CD4-positive, CD25-positive, alpha-beta regulatory T cell (primary cell): ENCODE data around the gene PCDH15. TPM values are rescaled to one million over a fixed set of nuclear protein-coding genes. Genes with fewer than 3 reads are reported as not detected.

ENCODE experiments used
- ATAC-seq, 2 donors: fragments of 150-1000 bp; cut with Tn5 transposase; one replicate each; pipeline ENCODE4 v1.10.0; 2021; ENCODE audit warnings: low read depth in 2 of 2, moderate number of reproducible peaks in 2 of 2, moderate library complexity in 1 of 2
- DNase-seq, 3 donors: peaks; one replicate each; pipeline versions ENCODE4 v3.0.0 to v3.0.0-alpha.2; 2012 to 2022; ENCODE audit warnings: mixed read lengths in 1 of 3
- H3K27ac ChIP-seq: one replicate; pipeline ENCODE4 v1.7.0; 2013; ENCODE audit warnings: mild to moderate bottlenecking, low read length; ENCODE audit not compliant: insufficient read depth, poor library complexity, severe bottlenecking
- H3K27me3 ChIP-seq: one replicate; pipeline ENCODE4 v1.7.0; 2013; ENCODE audit warnings: low read length; ENCODE audit not compliant: control insufficient read depth, insufficient read depth
- H3K36me3 ChIP-seq: one replicate; pipeline ENCODE4 v1.7.0; 2013; ENCODE audit warnings: mild to moderate bottlenecking, low read length, moderate library complexity; ENCODE audit not compliant: control insufficient read depth, insufficient read depth
- H3K4me1 ChIP-seq: 2 replicates; pipeline ENCODE4 v1.7.0; 2013; ENCODE audit warnings: mild to moderate bottlenecking, low read length; ENCODE audit not compliant: insufficient read depth, control insufficient read depth, poor library complexity, severe bottlenecking
- H3K4me3 ChIP-seq: one replicate; pipeline ENCODE4 v1.7.0; 2013; ENCODE audit warnings: low read depth, mild to moderate bottlenecking, low read length, moderate library complexity
- H3K9me3 ChIP-seq, 2 experiments: 1 replicate in 1 of 2; 2 replicates in 1 of 2; pipeline ENCODE4 v1.7.0; 2013; ENCODE audit warnings: low read length in 2 of 2, mild to moderate bottlenecking in 1 of 2, moderate library complexity in 1 of 2; ENCODE audit not compliant: control insufficient read depth in 2 of 2
- H3K27ac Mint-ChIP-seq, 3 donors: one replicate each; pipeline ENCODE4 v1.8.0; 2020 to 2022; ENCODE audit warnings: mild to moderate bottlenecking in 3 of 3, mixed read lengths in 3 of 3, moderate library complexity in 2 of 3
- H3K27me3 Mint-ChIP-seq: one replicate; pipeline ENCODE4 v1.8.0; 2022; ENCODE audit warnings: mild to moderate bottlenecking, mixed read lengths
- H3K36me3 Mint-ChIP-seq: one replicate; pipeline ENCODE4 v1.8.0; 2020; ENCODE audit warnings: mixed read lengths
- H3K4me1 Mint-ChIP-seq, 4 donors: one replicate each; pipeline ENCODE4 v1.8.0; 2020 to 2022; ENCODE audit warnings: mixed read lengths in 4 of 4, mild to moderate bottlenecking in 1 of 4
- H3K4me3 Mint-ChIP-seq, 4 donors: one replicate each; pipeline ENCODE4 v1.8.0; 2020 to 2022; ENCODE audit warnings: mild to moderate bottlenecking in 4 of 4, mixed read lengths in 4 of 4, moderate library complexity in 3 of 4
- H3K9me3 Mint-ChIP-seq, 7 donors: one replicate each; pipeline ENCODE4 v1.8.0; 2020 to 2022; ENCODE audit warnings: mixed read lengths in 7 of 7, mild to moderate bottlenecking in 3 of 7, moderate library complexity in 2 of 7
- polyA plus RNA-seq, 4 donors: library from polyadenylated mRNA; unstranded; fragments of 300-500 nt; fragmentation: Illumina TruSeq; gene quantifications; one replicate each; pipeline ENCODE4 v1.2.3, GENCODE V29; 2021
- total RNA-seq: library from RNA; stranded (reverse); gene quantifications from one replicate; pipeline ENCODE4 v1.2.3, GENCODE V29; 2022

PCDH15 gene
- total RNA-seq = not detected
- not detected for polyA plus RNA-seq

DNA sequence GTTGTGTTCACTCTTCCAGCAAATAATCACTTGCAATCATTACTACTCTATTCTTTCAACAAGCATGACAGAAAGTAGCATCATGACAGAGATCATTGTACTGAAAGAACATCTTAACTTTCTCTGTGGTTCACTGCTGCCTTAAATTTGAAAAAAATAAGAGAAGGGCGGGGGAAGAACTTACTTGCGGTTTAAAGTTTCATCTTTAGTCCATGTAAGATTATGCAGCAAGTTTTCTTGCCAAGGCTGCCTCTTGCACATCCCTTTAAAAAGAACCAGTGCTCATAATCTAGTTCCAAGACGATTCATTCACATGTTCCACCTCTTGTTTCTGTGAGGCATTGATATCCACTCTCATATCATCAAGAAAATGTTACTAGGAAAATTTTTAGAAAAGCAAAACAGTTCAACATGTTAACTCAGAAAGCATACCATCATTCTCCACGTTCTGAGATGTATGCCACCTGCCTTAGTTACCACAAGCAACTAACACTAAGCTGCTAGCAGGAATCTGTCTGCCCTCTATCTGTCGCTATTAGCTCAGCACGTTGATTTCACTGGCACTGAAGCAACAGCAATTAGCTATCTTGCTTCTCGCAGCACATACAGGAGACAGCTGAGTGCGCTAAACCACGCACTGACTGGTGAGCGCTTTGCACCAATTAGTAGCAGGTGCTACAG is at the start of gene PCDH15:
PCDH15 (minus strand) TSS at position 491 of the 681 bp plus-strand sequence. CDS start 136,969 bp downstream, outside the sequence.
- H3K9me3 Mint-ChIP-seq = peaks cover 3 to 15% (median 5%) of the 10 kb centered on the region in 7 donors
- Histone ChIP-seq H3K9me3 (no peaks in the 10 kb centered on the region), H3K27ac (no peak within 1 kb of the TSS), H3K4me1 (no peaks in the 10 kb centered on the region), H3K36me3 (no peaks in the 10 kb centered on the region), H3K27me3 (no peaks in the 10 kb centered on the region), H3K4me3 (no peak within 1 kb of the TSS)
- H3K4me3 Mint-ChIP-seq = no peak within 1 kb of the TSS
- H3K4me1 Mint-ChIP-seq = no peaks in the 10 kb centered on the region
- no peaks in the 10 kb centered on the region for H3K27me3 Mint-ChIP-seq
- no peak for ATAC-seq
- no peaks in the 10 kb centered on the region for H3K36me3 Mint-ChIP-seq
- DNase-seq = no peak
- no peak within 1 kb of the TSS for H3K27ac Mint-ChIP-seq

DNA sequence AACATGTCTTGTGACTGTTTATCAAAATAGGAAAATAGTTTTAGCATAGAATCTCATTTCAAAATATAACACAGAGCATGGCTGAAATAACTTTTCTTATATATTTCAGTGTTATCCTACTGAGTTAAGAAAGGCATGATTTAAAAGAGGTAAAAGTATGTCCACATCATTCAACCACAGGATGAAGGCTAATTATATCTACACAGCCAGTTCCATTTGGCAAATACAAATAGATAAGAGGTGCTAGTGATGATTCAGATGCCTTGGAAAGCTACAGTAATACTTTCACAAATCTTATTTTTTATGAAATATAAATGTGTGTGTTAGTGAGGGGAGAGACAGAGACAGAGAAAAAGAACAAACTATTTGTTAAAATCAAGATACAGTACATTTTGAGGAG is 42.9 kb upstream of the PCDH15 start:
- no peaks in the 10 kb centered on the region for H3K27me3 ChIP-seq
- Mint-ChIP-seq H3K4me3 (no peak overlapping the region), H3K4me1 (no peaks in the 10 kb centered on the region), H3K27me3 (no peaks in the 10 kb centered on the region), H3K27ac (no peak overlapping the region), H3K36me3 (no peaks in the 10 kb centered on the region), H3K9me3 (peaks cover 1 to 23% (median 5%) of the 10 kb centered on the region in 7 donors)
- H3K36me3 ChIP-seq = no peaks in the 10 kb centered on the region
- DNase-seq = no peak
- peaks cover 0 to 4% of the 10 kb centered on the region in 2 experiments for H3K9me3 ChIP-seq
- no peak for ATAC-seq
- no peak overlapping the region for H3K27ac ChIP-seq
- no peak overlapping the region for H3K4me3 ChIP-seq
- no peaks in the 10 kb centered on the region for H3K4me1 ChIP-seq

DNA sequence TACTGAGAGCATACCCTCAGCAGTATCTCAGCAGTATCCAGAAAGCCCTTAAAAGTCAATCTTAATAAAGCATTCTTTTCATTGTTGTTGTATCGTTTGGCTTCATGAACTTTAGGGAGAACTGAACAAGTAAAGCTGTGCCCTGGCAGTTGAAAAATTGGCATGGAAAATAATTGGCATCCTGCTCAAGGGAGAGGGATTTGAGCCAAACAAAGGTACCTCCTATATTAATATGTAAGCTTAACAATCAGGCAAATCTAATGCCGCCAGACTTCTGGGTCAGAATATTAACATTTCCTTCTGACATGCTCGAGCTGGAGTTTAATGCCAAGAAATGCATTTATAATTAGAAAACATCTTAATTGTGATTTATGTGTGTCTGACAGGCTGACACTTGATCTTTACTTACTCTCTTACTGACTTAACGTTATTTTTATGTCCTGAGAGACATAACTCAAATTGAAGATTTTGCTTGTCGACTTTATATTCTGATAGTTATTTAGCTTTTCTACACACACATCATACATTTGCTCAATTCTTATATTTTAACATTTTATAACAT is 42.1 kb upstream of the PCDH15 start:
- Histone ChIP-seq H3K36me3 (no peaks in the 10 kb centered on the region), H3K4me3 (no peak overlapping the region), H3K27ac (no peak overlapping the region), H3K27me3 (no peaks in the 10 kb centered on the region), H3K9me3 (peaks cover 0 to 4% of the 10 kb centered on the region in 2 experiments), H3K4me1 (no peaks in the 10 kb centered on the region)
- ATAC-seq = no peak
- H3K4me3 Mint-ChIP-seq = no peak overlapping the region
- no peaks in the 10 kb centered on the region for H3K36me3 Mint-ChIP-seq
- no peaks in the 10 kb centered on the region for H3K4me1 Mint-ChIP-seq
- H3K9me3 Mint-ChIP-seq = peaks cover 1 to 28% (median 6%) of the 10 kb centered on the region in 7 donors
- H3K27ac Mint-ChIP-seq = no peak overlapping the region
- H3K27me3 Mint-ChIP-seq = no peaks in the 10 kb centered on the region
- DNase-seq = no peak

DNA sequence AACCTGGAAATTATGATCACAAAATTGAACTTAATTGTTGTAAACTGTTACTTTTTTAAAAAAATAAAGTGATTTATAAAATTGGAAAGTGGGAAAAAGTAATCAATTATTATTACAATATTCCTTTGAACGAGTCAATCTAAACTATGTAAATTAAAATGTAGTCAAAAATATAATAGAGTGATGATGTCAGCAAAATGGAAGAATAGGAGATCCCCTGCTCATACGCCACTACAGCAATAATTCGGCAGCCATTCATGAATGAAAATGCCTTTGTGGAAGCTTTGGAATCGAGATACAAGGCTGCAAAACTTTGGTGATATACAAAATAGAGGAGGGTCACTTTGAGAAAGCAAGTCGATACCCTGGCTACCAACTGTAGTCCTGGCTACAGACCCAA is 36.4 kb upstream of the PCDH15 start:
- Mint-ChIP-seq H3K27me3 (no peaks in the 10 kb centered on the region), H3K27ac (no peak overlapping the region), H3K4me1 (no peaks in the 10 kb centered on the region), H3K4me3 (no peak overlapping the region), H3K36me3 (no peaks in the 10 kb centered on the region), H3K9me3 (peaks cover 1 to 29% (median 8%) of the 10 kb centered on the region in 7 donors)
- Histone ChIP-seq H3K27me3 (no peaks in the 10 kb centered on the region), H3K9me3 (peaks cover 5 to 8% of the 10 kb centered on the region in 2 experiments), H3K4me3 (no peak overlapping the region), H3K36me3 (no peaks in the 10 kb centered on the region), H3K27ac (no peak overlapping the region), H3K4me1 (no peaks in the 10 kb centered on the region)
- ATAC-seq = no peak
- no peak for DNase-seq

DNA sequence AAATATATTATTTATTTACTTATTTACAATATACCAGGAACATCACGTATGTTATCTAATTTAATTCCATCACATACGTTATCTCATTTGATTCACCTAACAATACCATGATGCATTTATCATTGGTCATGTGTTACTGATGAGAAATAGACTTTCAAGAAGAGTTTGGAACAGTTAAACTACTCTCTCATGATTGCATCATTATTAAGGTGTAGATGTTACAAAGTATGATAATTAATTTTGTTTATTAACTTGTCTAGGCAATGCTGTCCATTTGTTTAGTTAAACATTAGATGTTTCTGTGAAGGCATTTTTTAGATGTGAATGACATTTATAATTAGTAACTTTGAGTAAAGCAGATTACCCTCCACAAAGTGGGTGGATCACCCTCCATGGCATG is 32.0 kb upstream of the PCDH15 start:
- no peaks in the 10 kb centered on the region for H3K27me3 ChIP-seq
- no peak overlapping the region for H3K27ac Mint-ChIP-seq
- no peaks in the 10 kb centered on the region for H3K4me1 Mint-ChIP-seq
- no peak for ATAC-seq
- H3K36me3 Mint-ChIP-seq = no peaks in the 10 kb centered on the region
- no peak overlapping the region for H3K4me3 Mint-ChIP-seq
- no peaks in the 10 kb centered on the region for H3K4me1 ChIP-seq
- H3K36me3 ChIP-seq = no peaks in the 10 kb centered on the region
- no peaks in the 10 kb centered on the region for H3K27me3 Mint-ChIP-seq
- no peak overlapping the region for H3K4me3 ChIP-seq
- H3K9me3 ChIP-seq = peaks cover 8 to 10% of the 10 kb centered on the region in 2 experiments
- no peak overlapping the region for H3K27ac ChIP-seq
- DNase-seq = no peak
- peaks cover 0 to 12% (median 6%) of the 10 kb centered on the region in 7 donors for H3K9me3 Mint-ChIP-seq

DNA sequence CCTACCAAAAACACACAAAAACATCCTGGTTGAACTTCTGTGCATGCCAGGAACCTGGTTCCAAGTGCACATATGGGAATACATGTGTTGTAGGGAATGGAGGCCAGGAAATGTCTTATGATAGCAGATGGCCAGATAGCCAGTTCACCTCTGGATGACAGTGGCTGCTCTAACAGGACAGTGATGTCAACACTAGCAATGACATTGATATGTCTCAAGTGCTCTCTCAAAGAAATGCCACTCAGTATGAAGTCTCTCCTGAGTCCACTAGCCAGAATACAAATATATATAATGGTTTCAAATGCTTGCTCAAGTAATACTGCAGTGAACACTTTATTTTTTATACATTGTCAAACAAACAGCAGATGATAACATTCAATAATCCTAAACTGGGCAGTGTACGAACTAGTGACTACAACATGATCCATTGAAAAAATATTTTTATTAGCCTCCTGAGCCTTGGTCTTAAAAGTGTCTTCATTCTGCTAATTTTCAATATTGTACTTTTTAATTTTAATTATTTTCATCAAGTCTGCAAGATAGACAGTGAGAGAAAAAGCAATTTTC is 26.0 kb upstream of the PCDH15 start:
- no peak for ATAC-seq
- H3K27ac ChIP-seq = no peak overlapping the region
- no peaks in the 10 kb centered on the region for H3K4me1 Mint-ChIP-seq
- no peak overlapping the region for H3K4me3 ChIP-seq
- peaks cover 0 to 10% (median 3%) of the 10 kb centered on the region in 7 donors for H3K9me3 Mint-ChIP-seq
- DNase-seq = no peak
- H3K27ac Mint-ChIP-seq = no peak overlapping the region
- no peak overlapping the region for H3K4me3 Mint-ChIP-seq
- H3K27me3 ChIP-seq = no peaks in the 10 kb centered on the region
- H3K36me3 ChIP-seq = no peaks in the 10 kb centered on the region
- no peaks in the 10 kb centered on the region for H3K27me3 Mint-ChIP-seq
- no peaks in the 10 kb centered on the region for H3K36me3 Mint-ChIP-seq
- peaks cover 0 to 6% of the 10 kb centered on the region in 2 experiments for H3K9me3 ChIP-seq
- no peaks in the 10 kb centered on the region for H3K4me1 ChIP-seq

DNA sequence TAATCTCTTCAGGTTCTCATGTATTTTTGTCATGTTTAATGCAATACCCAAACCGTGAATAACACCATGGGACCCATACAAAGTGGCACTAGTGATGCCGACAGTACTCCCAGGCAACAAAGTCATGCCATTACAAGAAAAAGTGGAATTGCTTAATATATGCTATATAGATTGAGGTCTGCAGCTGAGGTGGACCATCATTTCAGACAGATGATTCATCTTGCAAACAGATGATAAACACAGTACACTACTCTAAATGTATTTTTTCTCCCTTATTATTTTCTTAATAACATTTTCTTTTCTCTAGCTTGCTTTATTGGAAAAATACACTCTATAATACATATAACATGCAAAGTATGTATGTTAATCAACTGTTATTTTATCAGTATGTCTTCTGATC is 14.6 kb upstream of the PCDH15 start:
- Histone ChIP-seq H3K27me3 (no peaks in the 10 kb centered on the region), H3K27ac (no peak overlapping the region), H3K36me3 (no peaks in the 10 kb centered on the region), H3K4me3 (no peak overlapping the region), H3K4me1 (no peaks in the 10 kb centered on the region), H3K9me3 (no peaks in the 10 kb centered on the region)
- no peaks in the 10 kb centered on the region for H3K27me3 Mint-ChIP-seq
- no peak overlapping the region for H3K4me3 Mint-ChIP-seq
- ATAC-seq (no peak), DNase-seq (no peak)
- peaks cover 1 to 36% (median 10%) of the 10 kb centered on the region in 7 donors for H3K9me3 Mint-ChIP-seq
- H3K4me1 Mint-ChIP-seq = no peaks in the 10 kb centered on the region
- H3K27ac Mint-ChIP-seq = no peak overlapping the region
- no peaks in the 10 kb centered on the region for H3K36me3 Mint-ChIP-seq
